Suprapubic skin (tissue), 4 donors: ENCODE data around the gene OR2L13. TPM values are rescaled to one million over a fixed set of nuclear protein-coding genes. Genes with fewer than 3 reads are reported as not detected.

Experiments
- total RNA-seq, 4 donors: library from RNA; depleted of rRNA; stranded (reverse); fragments of >200 nt; gene quantifications; one replicate each; pipeline ENCODE4 v1.1.0, GENCODE V29; 2016

The OR2L13 gene
- total RNA-seq, 4 donors from 2014 or later, result not detected

Other genes starting within 250 kb of the OR2L13 start
- gene TRIM58, start 238.0 kb upstream of the OR2L13 start, total RNA-seq, result 1 to 10 TPM in 1 of 4 donors, under 1 TPM in 3; 0.59 to 7.9 (median 0.87) TPM
- 1 to 10 TPM in 2 of 4 donors, under 1 TPM in 1, not detected in 1; 0.81 to 3.1 (median 1.2) TPM for gene OR2W3, start 199.6 kb upstream of the OR2L13 start, total RNA-seq
- not detected for gene OR2T8, start 174.9 kb upstream of the OR2L13 start, total RNA-seq
- gene OR2AJ1, start 170.3 kb upstream of the OR2L13 start, total RNA-seq, result not detected
- gene OR2L8, start 146.3 kb upstream of the OR2L13 start, total RNA-seq, result under 1 TPM in 1 of 4 donors, not detected in 3; 0.97 TPM
- not detected for gene OR2AK2, start 130.0 kb upstream of the OR2L13 start, total RNA-seq
- not detected for gene OR2L5, start 81.5 kb upstream of the OR2L13 start, total RNA-seq
- not detected for gene OR2L2, start 65.1 kb upstream of the OR2L13 start, total RNA-seq
- not detected for gene OR2L3, start 48.3 kb upstream of the OR2L13 start, total RNA-seq
- gene OR2M5, start 50.0 kb downstream of the OR2L13 start, total RNA-seq, result not detected
- gene OR2M2, start 79.6 kb downstream of the OR2L13 start, total RNA-seq, result not detected
- not detected for gene OR2M3, start 102.1 kb downstream of the OR2L13 start, total RNA-seq
- not detected for gene OR2M4, start 136.2 kb downstream of the OR2L13 start, total RNA-seq
- gene OR2T33, start 182.8 kb downstream of the OR2L13 start, total RNA-seq, result under 1 TPM in 1 of 4 donors, not detected in 3; 0.34 TPM
- gene OR2T12, start 208.2 kb downstream of the OR2L13 start, total RNA-seq, result not detected
- gene OR2M7, start 229.4 kb downstream of the OR2L13 start, total RNA-seq, result not detected